Measurements from ENCODE around the gene GFRA1. TPM values are rescaled to one million over a fixed set of nuclear protein-coding genes. Genes with fewer than 3 reads are reported as not detected.

The GFRA1 gene
- total and polyA plus RNA-seq, 2 of the 4 experiments (the other 2 are of a cell fraction): 9.1 to 9.3 TPM

- DNase-seq (no peak), ATAC-seq (ENCODE audit: low read depth) (no peak)
- H3K36me3 ChIP-seq (ENCODE audit: control insufficient read depth, insufficient read depth, low read length): no peaks in the 10 kb centered on the region
- no TSS peak for BruUV-seq (replicated peaks)
- H3K9me1 ChIP-seq (ENCODE audit: insufficient read depth, low read length): no peaks in the 10 kb centered on the region
- H2AK9ac ChIP-seq (replicated peaks; ENCODE audit: low read depth, low read length, poor library complexity): no peak overlapping the region
- H2AFZ ChIP-seq (replicated peaks; ENCODE audit: low read length, poor library complexity): no peak overlapping the region
- H2BK15ac ChIP-seq (ENCODE audit: low read depth, low read length): no peak overlapping the region
- no peak overlapping the region for H4K91ac ChIP-seq (ENCODE audit: insufficient read depth, low read depth, low read length)
- H3K27me3 ChIP-seq (ENCODE audit: control insufficient read depth, insufficient read depth, low read length): no peaks in the 10 kb centered on the region
- no peak overlapping the region for H2AK5ac ChIP-seq (ENCODE audit: low read depth, low read length)
- H4K8ac ChIP-seq (ENCODE audit: low read depth in 2 of 2, low read length in 2 of 2): no peak overlapping the region
- no peak overlapping the region for H2BK120ac ChIP-seq (ENCODE audit: low read depth, low read length)
- WGBS, 2 experiments (ENCODE audit: extremely low coverage in 2 of 2, insufficient read length in 1 of 2): 100% methylated on average over 1 of the region's 9 CpGs; no CpG with 5 or more reads in 1 of the 2 experiments
- no peak overlapping the region for H3K9ac ChIP-seq (ENCODE audit: low read depth, low read length)
- H3K4ac ChIP-seq (ENCODE audit: low read depth, low read length): no peak overlapping the region
- H3K14ac ChIP-seq (replicated peaks; ENCODE audit: low read depth, low read length): no peak overlapping the region
- intact Hi-C loops (cut with micrococcal nuclease) (no loop called here), dilution Hi-C loops (cut with HindIII; ENCODE audit: low sequenced_read_pairs, unreplicated experiment) (no loop called here), in situ Hi-C loops (cut with MboI; ENCODE audit: low sequenced_read_pairs) (no loop called here)
- no peak overlapping the region for H3K4me3 ChIP-seq (ENCODE audit: insufficient read depth, low read depth, low read length)
- H3K23ac ChIP-seq (ENCODE audit: low read depth, low read length): no peak overlapping the region
- H3K9me3 ChIP-seq (ENCODE audit: control insufficient read depth, insufficient read depth, low read length): peaks cover 2% of the 10 kb centered on the region; the same call in 1 of the 2 replicates
- TF ChIP-seq POLR2A (IDR thresholded peaks at IDR 0.05; ENCODE audit: low read depth, low read length) (no peak), MAFK (IDR thresholded peaks at IDR 0.05; ENCODE audit: low read depth, low read length) (no peak), RFX5 (IDR thresholded peaks at IDR 0.05; ENCODE audit: low read depth, low read length) (no peak), CEBPB (IDR thresholded peaks at IDR 0.05; ENCODE audit: low read depth, low read length) (no peak), CHD1 (IDR thresholded peaks at IDR 0.05; ENCODE audit: low read depth, low read length) (no peak), RCOR1 (IDR thresholded peaks at IDR 0.05; ENCODE audit: insufficient replicate concordance, low read length) (no peak), SMC3 (IDR thresholded peaks at IDR 0.05; ENCODE audit: low read depth, low read length) (no peak), USF2 (IDR thresholded peaks at IDR 0.05; ENCODE audit: low read depth, low read length) (no peak), FOS (IDR thresholded peaks at IDR 0.05; ENCODE audit: low read depth, low read length) (no peak), BHLHE40 (IDR thresholded peaks at IDR 0.05; ENCODE audit: low read depth, low read length) (no peak), MAZ (IDR thresholded peaks at IDR 0.05; ENCODE audit: borderline replicate concordance, low read depth, low read length) (no peak), RAD21 (IDR thresholded peaks at IDR 0.05; ENCODE audit: low read length) (no peak), MXI1 (IDR thresholded peaks at IDR 0.05; ENCODE audit: borderline replicate concordance, low read depth, low read length) (no peak), NFE2L2 (IDR thresholded peaks at IDR 0.05; ENCODE audit: low read depth, low read length) (no peak)
- TF ChIP-seq, protein P1, sequence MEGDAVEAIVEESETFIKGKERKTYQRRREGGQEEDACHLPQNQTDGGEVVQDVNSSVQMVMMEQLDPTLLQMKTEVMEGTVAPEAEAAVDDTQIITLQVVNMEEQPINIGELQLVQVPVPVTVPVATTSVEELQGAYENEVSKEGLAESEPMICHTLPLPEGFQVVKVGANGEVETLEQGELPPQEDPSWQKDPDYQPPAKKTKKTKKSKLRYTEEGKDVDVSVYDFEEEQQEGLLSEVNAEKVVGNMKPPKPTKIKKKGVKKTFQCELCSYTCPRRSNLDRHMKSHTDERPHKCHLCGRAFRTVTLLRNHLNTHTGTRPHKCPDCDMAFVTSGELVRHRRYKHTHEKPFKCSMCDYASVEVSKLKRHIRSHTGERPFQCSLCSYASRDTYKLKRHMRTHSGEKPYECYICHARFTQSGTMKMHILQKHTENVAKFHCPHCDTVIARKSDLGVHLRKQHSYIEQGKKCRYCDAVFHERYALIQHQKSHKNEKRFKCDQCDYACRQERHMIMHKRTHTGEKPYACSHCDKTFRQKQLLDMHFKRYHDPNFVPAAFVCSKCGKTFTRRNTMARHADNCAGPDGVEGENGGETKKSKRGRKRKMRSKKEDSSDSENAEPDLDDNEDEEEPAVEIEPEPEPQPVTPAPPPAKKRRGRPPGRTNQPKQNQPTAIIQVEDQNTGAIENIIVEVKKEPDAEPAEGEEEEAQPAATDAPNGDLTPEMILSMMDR (conservative IDR thresholded peaks at IDR 0.05; ENCODE audit: low read depth, low read length): no peak
- TF ChIP-seq, protein P2, sequence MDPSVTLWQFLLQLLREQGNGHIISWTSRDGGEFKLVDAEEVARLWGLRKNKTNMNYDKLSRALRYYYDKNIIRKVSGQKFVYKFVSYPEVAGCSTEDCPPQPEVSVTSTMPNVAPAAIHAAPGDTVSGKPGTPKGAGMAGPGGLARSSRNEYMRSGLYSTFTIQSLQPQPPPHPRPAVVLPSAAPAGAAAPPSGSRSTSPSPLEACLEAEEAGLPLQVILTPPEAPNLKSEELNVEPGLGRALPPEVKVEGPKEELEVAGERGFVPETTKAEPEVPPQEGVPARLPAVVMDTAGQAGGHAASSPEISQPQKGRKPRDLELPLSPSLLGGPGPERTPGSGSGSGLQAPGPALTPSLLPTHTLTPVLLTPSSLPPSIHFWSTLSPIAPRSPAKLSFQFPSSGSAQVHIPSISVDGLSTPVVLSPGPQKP (IDR thresholded peaks at IDR 0.05; ENCODE audit: borderline replicate concordance, low read depth, low read length): no peak
- H2BK20ac ChIP-seq (ENCODE audit: low read depth, low read length): no peak overlapping the region
- no peak overlapping the region for H3K18ac ChIP-seq (ENCODE audit: low read depth, low read length)
- no peak overlapping the region for H3K4me2 ChIP-seq (ENCODE audit: low read depth, low read length)
- H3K56ac ChIP-seq (ENCODE audit: extremely low read depth, insufficient read depth, low read length): no peak overlapping the region
- ChIA-PET POLR2A (ENCODE audit: unreplicated experiment) (no interaction called here), CTCF (no interaction called here)
- no peak overlapping the region for H4K5ac ChIP-seq (ENCODE audit: low read depth, low read length)
- H3K4me1 ChIP-seq (ENCODE audit: control insufficient read depth, insufficient read depth, low read length): no peaks in the 10 kb centered on the region
- H2BK5ac ChIP-seq (ENCODE audit: low read depth, low read length, poor library complexity, severe bottlenecking): no peak overlapping the region
- H3K79me1 ChIP-seq (ENCODE audit: low read depth in 1 of 2, low read length in 2 of 2): no peaks in the 10 kb centered on the region
- no peak overlapping the region for H3K27ac ChIP-seq (ENCODE audit: insufficient read depth, low read length)
- no peaks in the 10 kb centered on the region for H4K20me1 ChIP-seq (ENCODE audit: insufficient read depth, low read length)
Observed at GRCh38 chr10:116079355-116079754, 193.7 kb downstream of the GFRA1 start.
